Measurements from ENCODE around the gene MYO16. TPM values are rescaled to one million over a fixed set of nuclear protein-coding genes. Genes with fewer than 3 reads are reported as not detected.

Gene MYO16
- total and polyA plus RNA-seq, 8 donors, result 0.03 to 0.47 (median 0.16) TPM

DNA sequence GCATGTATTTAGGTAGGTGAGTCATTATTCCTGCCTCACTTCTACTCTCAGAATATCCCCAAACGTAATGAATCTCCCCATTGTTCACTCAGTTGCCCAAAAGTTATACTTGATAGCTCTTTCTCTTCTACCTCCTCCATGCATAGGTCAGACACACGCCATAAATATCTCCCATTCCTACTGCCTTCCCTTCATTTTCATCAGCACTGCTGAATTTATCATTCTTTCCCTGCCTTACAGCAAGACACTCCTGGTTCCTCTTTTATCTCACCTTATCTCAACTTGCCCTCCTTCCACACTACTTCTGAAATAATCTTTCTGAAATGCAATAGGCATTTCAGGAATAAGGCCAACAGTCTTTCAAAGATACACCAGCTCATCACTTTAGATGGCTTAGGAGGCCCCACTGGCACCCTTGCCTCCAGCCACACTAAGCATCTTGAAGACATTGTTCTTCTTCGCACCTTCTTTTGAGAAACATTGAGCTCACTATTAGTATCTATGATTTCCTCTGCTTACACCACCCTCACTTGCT, 333.9 kb downstream of the MYO16 start:
- intact Hi-C loops (cut with DNase I), result loop anchor here in 2 of 3 donors (5.0 to 10.0 kb wide), 2 partner anchors 1141 to 1144 kb away; no protein-coding TSS in a partner anchor
- no peaks in the 10 kb centered on the region for H3K4me1 ChIP-seq
- no peak for DNase-seq
- no peak overlapping the region for H3K27ac ChIP-seq
- no peak for FAIRE-seq
- no peaks in the 10 kb centered on the region for H3K36me3 ChIP-seq
- ATAC-seq, result no peak
- H3K4me3 ChIP-seq, result no peak overlapping the region
- H3K27me3 ChIP-seq, result no peaks in the 10 kb centered on the region
- TF ChIP-seq CTCF (IDR thresholded peaks at IDR 0.05), result no peak
- WGBS, 2 donors, result 71 to 79% methylated on average over 3 of the region's 3 CpGs
- H3K9me3 ChIP-seq, result no peaks in the 10 kb centered on the region

DNA sequence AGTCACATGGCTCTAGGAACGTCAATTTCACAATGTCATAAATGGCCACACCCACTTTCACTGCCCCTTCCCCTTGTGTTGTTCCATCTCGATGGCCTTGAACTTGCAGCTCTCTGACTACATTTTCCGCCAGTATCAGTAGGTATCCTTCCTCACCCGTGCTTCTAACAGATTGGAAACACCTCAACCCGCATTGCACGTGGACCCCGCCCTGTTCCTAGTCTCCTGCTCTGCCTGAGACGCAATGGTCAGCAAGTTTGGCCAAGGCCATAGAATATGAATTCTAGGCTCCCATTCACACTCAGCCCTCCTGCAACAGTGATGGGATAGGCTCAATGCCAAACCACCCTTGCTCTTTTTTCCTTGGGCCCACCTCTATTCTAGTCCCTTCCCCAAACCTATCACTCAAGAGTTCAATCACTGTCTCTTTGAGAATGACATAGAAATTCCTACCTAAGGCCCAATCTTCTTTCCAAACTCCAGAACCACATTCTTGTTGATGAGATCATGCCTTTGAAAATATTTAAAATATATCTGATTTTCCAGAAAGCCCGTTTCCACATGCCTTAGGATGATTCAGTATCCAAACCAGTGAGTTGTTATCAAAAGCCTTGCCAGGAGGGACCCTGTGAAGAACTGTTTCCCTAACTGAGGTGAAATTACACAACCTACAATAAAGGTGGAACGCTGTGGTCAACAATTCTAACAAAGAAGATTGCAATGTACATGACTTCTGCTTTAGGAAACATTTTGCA, 334.6 kb downstream of the MYO16 start:
- TF ChIP-seq CTCF (IDR thresholded peaks at IDR 0.05), result no peak
- WGBS, 2 donors, result 62 to 66% methylated on average over 10 of the region's 10 CpGs
- H3K36me3 ChIP-seq, result no peaks in the 10 kb centered on the region
- DNase-seq, result no peak
- no peak overlapping the region for H3K27ac ChIP-seq
- H3K27me3 ChIP-seq, result no peaks in the 10 kb centered on the region
- H3K9me3 ChIP-seq, result no peaks in the 10 kb centered on the region
- ATAC-seq, result no peak
- no peak for FAIRE-seq
- no peak overlapping the region for H3K4me3 ChIP-seq
- no peaks in the 10 kb centered on the region for H3K4me1 ChIP-seq
- intact Hi-C loops (cut with DNase I), result loop anchor here in 2 of 3 donors (5.0 to 10.0 kb wide), 2 partner anchors 1141 to 1143 kb away; no protein-coding TSS in a partner anchor

DNA sequence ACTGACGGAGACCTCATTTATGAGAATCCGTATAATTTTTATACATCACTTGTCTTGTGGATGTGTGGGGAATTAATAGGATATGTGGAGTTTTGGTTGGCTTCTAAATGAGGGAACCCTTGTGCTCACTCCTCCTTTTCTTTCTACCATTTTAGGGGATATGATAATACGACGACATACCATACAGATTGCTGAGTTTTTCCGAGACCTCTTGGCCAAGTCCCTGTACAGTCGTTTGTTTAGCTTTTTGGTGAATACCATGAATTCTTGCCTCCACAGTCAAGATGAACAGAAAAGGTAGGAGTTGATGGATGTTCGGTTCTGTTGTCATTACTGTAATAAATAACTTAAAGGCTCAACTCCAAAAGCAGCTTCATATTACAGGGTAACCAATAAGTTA, 335.2 kb downstream of the MYO16 start:
- no peaks in the 10 kb centered on the region for H3K9me3 ChIP-seq
- no peak for DNase-seq
- no peaks in the 10 kb centered on the region for H3K4me1 ChIP-seq
- no peaks in the 10 kb centered on the region for H3K36me3 ChIP-seq
- H3K4me3 ChIP-seq, result no peak overlapping the region
- no peaks in the 10 kb centered on the region for H3K27me3 ChIP-seq
- no peak for TF ChIP-seq CTCF (IDR thresholded peaks at IDR 0.05)
- H3K27ac ChIP-seq, result no peak overlapping the region
- FAIRE-seq, result no peak
- intact Hi-C loops (cut with DNase I), result loop anchor here in 2 of 3 donors (5.0 to 10.0 kb wide), 2 partner anchors 1140 to 1143 kb away; no protein-coding TSS in a partner anchor
- ATAC-seq, result no peak
- WGBS, 2 donors, result 73 to 76% methylated on average over 7 of the region's 7 CpGs

- no peak for DNase-seq
- H3K27ac ChIP-seq, result no peak overlapping the region
- TF ChIP-seq CTCF (IDR thresholded peaks at IDR 0.05), result no peak
Observed at GRCh38 chr13:108967371-108967770, 338.0 kb downstream of the MYO16 start.

DNA sequence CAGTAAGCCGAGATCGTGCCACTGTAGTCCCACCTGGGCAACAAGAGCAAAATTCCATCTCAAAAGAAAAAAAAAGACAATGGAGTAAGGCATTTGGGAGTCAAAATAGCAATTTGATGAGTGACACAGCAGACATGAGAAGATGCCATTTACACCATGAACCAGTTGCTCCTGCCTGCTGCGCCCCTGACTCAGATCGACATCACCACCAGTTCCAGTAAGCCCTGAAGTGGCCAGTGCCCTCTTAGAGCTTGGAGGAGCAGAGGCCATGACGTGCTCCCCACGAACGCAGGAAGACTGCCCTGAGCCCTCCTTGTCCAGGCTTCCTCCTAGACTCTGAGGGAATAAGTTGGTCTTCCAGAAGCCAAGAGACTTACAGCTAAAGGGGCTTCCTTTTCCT, 339.2 kb downstream of the MYO16 start:
- no peak overlapping the region for H3K4me3 ChIP-seq
- H3K9me3 ChIP-seq, result no peaks in the 10 kb centered on the region
- DNase-seq (no peak), ATAC-seq (no peak), FAIRE-seq (no peak)
- WGBS, 2 donors, result 83 to 92% methylated on average over 7 of the region's 7 CpGs
- intact Hi-C loops (cut with DNase I), result loop anchor here in 1 of 3 donors (10.0 kb wide), 1 partner anchor 1136 kb away; no protein-coding TSS in a partner anchor
- no peak for TF ChIP-seq CTCF (IDR thresholded peaks at IDR 0.05)
- no peaks in the 10 kb centered on the region for H3K4me1 ChIP-seq
- no peak overlapping the region for H3K27ac ChIP-seq
- H3K27me3 ChIP-seq, result no peaks in the 10 kb centered on the region
- no peaks in the 10 kb centered on the region for H3K36me3 ChIP-seq

More at GRCh38 chr13:108967371-108967770, 338.0 kb downstream of the MYO16 start:
- 74 to 85% methylated on average over 6 of the region's 6 CpGs for WGBS, 2 donors
- no peak for FAIRE-seq
- intact Hi-C loops (cut with DNase I), result loop anchor here in 1 of 3 donors (10.0 kb wide), 1 partner anchor 1137 kb away; no protein-coding TSS in a partner anchor
- H3K27me3 ChIP-seq, result no peaks in the 10 kb centered on the region
- H3K4me3 ChIP-seq, result no peak overlapping the region
- no peaks in the 10 kb centered on the region for H3K36me3 ChIP-seq
- no peak for ATAC-seq
- no peaks in the 10 kb centered on the region for H3K9me3 ChIP-seq
- H3K4me1 ChIP-seq, result no peaks in the 10 kb centered on the region
